Effector CD4-positive, alpha-beta T cell (primary cell): ENCODE results near the gene YJU2.
"Not testable (repeated sequence)": the region's sequence is repeated elsewhere in the genome, so short reads cannot be mapped to it uniquely, and the experiment has no call there.

Experiments
- DNase-seq: peaks from one replicate; pipeline ENCODE4 v3.0.0-alpha.2; 2020
- total RNA-seq: gene quantifications from one replicate; lab custom pipeline; 2026; lab: John Stamatoyannopoulos, UW

Gene YJU2
- 70.5 reads per million, percentile 76 among the genes with 10 or more reads in this experiment for total RNA-seq

DNA sequence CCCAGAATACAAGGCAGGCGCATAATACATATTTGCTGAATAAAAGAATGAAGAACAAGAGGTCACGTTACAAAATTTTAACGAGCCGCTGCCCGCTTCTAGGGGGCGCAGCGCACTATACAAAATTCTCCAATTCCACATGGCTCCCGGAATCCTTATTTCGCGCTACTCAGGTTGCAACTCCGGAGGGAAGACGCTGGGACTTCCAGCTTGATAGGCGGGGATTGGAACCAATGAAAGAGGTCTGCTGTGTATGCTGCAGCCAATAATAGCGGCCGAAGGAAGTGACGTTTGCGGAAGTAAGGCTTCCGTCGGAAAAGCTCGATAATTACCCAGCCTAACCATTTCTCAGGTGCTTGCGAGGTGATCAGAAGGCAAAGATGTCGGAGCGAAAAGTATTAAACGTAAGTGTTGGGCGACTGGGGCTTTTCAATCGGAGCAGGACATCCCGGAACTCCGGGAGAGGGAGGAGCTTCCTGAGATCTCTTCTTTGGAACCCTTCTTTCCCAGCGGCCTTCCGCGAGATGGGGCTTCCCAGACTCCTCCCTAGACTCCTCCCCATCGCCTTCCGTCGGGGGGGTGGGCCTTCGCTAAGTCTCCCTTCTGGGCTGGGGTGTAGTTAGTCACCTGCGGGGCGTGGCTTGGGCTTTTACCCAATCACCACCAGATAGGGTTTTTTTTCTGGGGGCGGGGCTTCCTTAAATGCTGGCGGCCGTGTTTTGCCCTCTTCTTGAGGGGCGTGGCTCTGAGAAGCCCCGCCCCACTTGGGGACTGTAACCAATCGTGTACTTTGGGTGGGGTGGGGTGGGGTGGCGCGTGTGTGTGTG is at the start of gene YJU2:
Gene YJU2 (plus strand): TSS at position 314 of the 827 bp plus-strand sequence. CDS start 67 bp downstream, at position 381.
- peak; percentile 98 for DNase-seq

GRCh38 chr19:4197228-4197624 is 49.7 kb upstream of the YJU2 start:
- DNase-seq: no peak

- no peak for DNase-seq
Measured at GRCh38 chr19:4197625-4198466, 49.0 kb upstream of the YJU2 start.

GRCh38 chr19:4198467-4199126 is 48.3 kb upstream of the YJU2 start:
- DNase-seq: no peak

- DNase-seq: no peak
Measured at GRCh38 chr19:4199699-4200293, 47.1 kb upstream of the YJU2 start.

DNA sequence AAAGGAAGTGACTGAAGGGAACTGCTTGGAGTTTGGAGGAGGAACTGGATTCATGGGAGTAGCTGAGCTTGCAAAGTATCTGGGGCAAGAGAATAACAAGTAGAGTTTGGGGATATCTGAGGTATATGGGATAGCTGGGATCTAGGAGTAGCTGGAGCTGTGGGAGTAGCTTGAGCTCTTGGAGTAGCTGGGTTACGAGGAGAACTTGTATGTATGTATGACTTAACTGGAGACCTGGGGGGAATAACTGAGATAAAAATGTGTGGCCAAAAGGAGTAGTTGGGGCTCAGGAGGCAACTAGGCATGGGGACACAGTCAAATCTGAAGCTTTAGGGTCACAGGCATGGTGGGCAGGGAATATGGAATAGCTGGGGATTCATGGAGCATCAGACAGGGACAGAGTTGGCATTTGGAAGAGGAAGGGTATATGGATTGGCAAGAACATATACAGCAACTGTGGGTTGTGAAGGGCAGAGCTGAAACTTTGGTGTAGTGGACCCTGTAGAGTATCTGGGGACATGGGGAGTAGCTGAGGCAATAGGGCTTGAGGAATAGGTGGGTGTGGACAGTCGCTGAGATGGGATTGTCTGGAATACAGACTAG is 45.8 kb upstream of the YJU2 start:
- DNase-seq: no peak

DNA sequence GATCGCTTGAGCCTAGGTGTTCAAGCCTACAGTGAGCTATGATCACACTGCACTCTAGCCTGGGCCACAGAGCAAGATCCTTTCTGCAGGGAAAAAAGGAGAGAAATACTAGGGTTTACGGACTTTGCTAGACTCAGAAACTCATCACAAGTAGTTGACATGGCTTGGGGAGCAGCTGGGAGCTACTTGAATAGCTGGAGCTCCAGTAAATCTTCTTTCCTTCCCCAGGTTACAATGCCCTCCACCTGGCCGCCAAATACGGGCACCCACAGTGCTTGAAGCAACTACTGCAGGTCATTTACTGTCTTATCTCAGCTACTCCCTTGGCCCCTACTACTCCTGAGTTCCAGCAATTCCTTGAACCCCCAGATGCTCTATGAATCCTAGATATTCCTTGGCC is 45.1 kb upstream of the YJU2 start:
- DNase-seq: no peak

DNA sequence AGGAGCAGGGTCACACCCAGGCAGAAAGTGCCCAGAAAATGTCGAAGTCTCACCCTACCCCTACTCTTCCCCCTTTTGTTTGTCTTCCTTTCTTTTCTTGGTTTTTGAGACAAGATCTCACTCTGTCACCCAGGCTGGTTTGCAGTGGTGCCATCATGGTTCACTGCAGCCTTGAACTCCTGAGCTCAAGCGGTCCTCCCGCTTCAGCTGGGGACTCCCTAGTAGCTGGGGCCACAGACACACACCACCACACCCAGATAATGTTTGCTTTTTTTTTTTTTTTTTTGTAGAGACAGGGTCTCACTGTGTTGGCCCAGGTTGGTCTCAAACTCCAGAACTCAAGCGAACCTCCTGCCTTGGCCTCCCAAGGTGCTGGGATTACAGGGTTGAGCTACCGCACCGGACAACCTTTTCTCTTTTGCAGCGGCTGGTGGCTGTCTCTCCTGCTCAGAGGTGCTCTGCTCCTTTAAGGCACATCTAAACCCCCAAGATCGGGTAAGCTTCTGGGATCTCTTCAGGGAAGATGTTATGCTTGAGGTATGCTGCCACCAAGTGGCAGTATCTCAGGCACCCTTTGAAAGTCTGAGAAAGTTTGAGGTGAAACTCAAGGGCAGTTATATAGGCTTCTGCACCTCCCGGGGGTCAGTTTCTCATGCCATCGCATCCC is 39.9 kb upstream of the YJU2 start:
- DNase-seq: no peak

- no peak for DNase-seq
Measured at GRCh38 chr19:4208385-4209094, 38.3 kb upstream of the YJU2 start.

GRCh38 chr19:4210166-4210731 is 36.6 kb upstream of the YJU2 start:
- DNase-seq: no peak

GRCh38 chr19:4213116-4213515 is 33.8 kb upstream of the YJU2 start:
- no peak for DNase-seq

- no peak for DNase-seq
Measured at GRCh38 chr19:4215807-4216206, 31.1 kb upstream of the YJU2 start.

DNA sequence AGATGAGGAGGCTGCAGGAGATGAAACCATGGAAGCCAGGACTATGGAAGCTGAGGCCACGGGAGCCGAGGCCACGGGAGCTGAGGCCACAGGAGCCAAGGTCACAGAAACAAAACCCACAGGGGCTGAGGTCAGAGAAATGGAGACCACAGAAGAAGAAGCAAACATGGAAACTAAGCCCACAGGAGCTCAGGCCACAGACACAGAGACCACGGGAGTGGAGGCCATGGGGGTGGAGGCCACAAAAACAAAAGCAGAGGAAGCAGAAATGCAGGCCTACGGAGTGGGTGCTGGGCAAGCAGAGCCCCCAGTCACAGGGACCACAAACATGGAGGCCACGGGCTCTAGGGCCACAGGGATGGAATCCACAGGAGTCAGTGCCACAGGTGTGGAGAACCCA is 30.0 kb upstream of the YJU2 start:
- DNase-seq: no peak

DNA sequence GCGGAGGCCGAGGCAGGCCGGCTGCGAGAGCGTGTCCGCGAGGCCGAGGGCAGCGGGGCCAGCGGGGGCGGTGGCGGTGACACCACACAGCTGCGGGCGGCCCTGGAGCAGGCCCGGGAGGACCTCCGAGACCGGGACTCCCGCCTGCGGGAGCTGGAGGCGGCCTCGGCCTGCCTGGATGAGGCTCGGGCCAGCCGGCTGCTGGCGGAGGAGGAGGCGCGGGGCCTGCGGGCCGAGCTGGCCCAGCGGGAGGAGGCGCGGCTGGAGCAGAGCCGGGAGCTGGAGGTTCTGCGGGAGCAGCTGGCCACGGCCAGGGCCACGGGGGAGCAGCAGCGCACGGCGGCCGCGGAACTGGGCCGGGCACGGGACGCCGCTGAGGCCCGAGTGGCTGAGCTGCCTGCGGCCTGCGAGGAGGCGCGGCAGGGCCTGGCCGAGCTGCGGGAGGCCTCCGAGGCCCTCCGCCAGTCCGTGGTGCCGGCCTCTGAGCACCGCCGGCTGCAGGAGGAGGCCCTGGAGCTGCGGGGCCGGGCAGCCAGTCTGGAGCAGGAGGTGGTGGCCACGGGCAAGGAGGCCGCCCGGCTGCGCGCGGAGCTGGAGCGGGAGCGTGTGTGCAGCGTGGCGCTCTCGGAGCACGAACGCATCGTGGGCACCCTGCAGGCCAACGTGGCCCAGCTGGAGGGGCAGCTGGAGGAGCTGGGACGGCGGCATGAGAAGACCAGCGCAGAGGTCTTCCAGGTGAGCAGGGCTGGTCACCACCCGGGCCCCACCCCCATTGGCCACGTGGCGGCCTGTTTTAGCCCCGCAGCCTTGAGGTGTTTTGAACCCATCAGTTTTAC is 29.2 kb upstream of the YJU2 start:
- DNase-seq: no peak

DNA sequence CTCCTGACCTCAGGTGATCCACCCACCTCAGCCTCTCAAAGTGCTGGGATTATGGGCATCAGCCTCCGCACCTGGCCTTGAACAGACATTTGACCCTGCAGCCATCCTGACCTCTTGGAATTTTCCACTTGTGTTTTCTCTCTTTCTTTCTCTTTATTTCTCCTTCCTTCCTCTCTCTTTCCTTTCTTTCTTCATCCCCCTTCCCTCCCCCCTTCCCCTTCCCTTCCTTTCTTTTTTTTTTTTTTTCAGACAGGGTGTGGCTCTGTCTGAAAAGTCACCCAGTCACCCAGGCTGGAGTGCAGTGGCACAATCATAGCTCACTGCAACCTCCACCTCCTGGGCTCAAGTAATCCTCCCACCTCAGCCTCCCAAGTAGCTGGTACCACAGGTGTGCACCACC is 28.4 kb upstream of the YJU2 start:
- not testable (repeated sequence) for DNase-seq

GRCh38 chr19:4220188-4220587 is 26.7 kb upstream of the YJU2 start:
- no peak for DNase-seq

DNA sequence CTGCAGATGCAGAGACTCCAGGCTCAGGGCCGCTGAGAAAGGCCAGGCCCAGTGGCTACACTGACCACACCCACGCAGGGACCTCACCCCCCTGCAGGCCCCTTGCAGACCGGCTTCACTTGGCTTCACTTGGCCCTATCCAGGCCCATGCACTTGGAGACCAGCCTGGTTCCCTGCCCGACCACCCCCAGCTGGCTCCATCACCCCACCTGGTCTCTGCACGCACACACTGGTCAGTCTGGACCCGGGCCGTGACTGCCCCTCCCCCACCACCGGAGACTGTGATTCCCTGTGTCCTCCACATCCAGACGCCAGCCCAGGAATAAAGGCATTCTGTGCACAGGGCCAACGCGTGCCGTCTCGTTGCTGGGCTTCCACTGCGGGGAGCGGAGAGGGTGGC is 22.4 kb upstream of the YJU2 start:
- no peak for DNase-seq

DNA sequence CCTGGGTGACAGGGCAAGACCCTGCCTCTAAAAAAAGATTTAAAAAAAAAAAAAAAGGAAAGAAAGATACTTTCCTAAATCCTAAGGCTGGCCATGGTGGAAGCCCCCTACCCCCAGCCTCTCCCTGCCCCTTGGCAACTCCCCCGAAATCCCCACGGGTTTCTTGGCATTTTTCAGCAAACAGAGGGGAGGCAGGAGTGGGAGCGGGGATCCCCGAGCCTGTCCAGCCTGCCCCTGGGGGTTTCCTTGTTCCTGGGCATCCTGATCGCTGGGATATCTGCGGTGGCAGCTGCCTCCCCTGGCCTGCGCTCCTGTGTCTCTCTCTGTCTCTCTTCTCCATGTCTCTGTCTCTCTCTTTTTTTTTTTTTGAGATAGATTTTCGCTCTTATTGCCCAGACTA is 21.0 kb upstream of the YJU2 start:
- no peak for DNase-seq

GRCh38 chr19:4227771-4228170 is 19.1 kb upstream of the YJU2 start:
- DNase-seq: no peak

- no peak for DNase-seq
Measured at GRCh38 chr19:4228765-4229178, 18.1 kb upstream of the YJU2 start.
